ENCODE measurements around the gene NKX1-2. TPM values are rescaled to one million over a fixed set of nuclear protein-coding genes. Genes with fewer than 3 reads are reported as not detected.
A peak's percentile ranks its signal among the peaks of the same experiment; 100 is the strongest.

Gene NKX1-2
- total RNA-seq, 2 donors from 2014 or later, result not detected

DNA sequence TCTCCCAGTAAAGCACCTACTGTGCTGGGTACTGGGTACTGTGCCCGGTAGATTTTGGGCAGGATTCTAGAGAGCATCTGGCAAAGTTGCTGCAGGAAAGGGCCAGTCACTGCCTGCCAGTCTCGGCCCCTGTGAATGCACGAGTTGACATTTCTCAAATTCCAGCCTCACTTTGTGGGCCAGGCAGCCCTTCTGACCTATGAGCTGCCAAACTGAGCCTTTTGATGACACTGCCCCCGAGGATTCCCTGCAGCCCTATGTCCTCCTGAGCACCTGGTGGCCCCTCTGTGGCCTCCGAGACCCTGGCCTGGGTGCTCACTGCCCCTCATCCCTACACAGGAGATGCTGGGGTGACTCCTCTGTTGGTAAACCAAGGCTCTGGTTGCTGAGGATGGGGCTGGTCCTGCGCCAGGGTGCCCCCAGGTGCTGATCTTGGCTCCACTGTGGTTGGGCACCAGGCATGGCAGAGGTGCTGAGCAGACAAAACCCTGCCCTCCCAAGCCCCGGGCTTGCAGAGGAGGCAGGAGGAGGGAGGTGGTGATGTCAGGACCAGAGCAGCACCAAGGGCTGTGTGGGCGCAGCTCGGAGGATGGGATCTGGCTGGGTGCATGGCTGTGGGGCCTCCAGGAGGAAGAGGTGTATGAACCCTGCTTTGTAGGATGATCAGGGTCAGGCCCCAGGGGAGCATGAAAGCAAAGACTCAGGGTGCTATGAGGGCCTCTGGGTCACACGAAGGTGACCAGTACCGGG lies 28.0 kb upstream of the NKX1-2 start:
- intact Hi-C loops (cut with DNase I), result no loop called here
- ATAC-seq (no peak), DNase-seq (no peak)

DNA sequence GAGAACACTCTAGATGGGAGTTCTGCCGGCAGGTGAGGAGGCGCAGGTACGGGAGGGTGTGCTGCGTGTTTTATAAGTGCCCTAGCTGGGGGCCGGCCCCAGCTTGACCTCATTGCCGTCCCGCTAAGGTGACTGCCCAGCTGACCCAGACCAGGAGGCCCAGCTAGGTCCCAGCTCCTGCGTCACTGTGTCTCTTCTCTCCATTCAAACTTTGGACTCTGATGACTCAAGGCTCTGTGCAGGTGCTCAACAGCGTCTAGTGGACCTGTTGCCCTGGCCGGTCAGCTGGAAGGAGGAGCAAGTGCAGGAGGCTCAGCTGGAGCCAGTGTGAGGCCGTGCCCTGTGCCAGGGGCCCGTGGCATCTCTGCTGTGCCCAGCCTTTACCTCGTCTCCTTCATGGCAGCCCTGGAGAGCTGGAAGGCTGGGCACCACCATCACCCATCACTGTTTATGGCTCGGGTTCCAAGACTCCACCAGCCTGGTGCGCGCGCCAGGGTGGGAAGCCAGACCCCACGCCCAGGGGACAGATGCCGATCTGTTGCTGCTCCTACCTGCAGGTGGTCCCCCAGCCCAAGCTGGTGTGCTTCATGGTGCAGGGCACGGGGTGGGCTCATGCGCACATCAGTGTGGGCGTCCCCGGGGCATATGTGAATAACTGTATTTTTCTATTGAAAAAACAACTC lies 26.3 kb upstream of the NKX1-2 start:
- no peak for DNase-seq
- intact Hi-C loops (cut with DNase I), result no loop called here

DNA sequence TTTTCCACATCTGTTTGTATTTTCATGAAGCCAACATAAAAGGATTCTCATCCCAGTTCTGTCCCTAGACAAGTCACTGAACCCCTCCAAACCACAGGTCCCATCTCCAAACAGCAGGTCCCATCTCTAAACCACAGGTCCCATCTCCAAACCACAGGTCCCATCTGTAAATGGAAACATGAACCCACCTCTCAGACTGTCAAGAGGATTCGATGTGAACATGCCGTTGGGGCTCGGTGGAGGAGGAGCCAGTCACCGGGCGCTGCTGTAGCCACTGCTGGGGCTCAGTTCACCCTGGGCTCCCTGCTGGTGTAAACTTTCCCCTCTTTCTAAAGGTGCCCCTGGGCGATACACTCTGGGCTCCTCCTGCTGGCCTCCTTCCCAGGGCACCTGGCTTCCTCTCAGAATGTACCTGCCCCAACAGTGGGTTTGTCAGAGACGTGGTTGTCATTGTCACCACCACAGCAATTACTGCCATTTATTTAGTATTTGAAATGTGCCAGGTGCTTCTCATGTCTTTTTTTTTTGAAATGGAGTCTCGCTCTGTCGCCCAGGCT lies 24.8 kb upstream of the NKX1-2 start:
- intact Hi-C loops (cut with DNase I), result no loop called here
- DNase-seq, result no peak
- no peak for ATAC-seq

More for the DNA sequence above, 26.3 kb upstream of the NKX1-2 start:
- no peak for ATAC-seq

DNA sequence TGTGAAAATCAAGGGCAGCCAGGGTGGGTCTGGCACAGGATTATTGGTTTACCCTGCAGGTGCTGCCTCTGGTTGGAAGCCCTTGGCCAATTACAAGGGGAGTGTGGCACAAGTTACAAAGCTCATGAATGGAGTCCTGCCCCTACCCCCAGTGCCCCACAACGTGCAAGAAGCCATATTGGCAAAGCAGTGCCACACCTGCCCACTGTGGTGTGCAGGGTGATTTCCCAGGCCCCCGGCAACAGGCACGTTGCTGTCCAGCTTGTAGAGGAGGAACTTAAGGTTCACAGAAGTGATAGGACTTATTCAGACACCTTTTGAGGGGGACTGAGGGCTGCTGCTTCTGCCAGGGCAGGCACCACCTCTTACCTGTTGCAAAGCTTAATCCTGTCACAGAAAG lies 23.2 kb upstream of the NKX1-2 start:
- DNase-seq (no peak), ATAC-seq (no peak)
- intact Hi-C loops (cut with DNase I), result no loop called here

DNA sequence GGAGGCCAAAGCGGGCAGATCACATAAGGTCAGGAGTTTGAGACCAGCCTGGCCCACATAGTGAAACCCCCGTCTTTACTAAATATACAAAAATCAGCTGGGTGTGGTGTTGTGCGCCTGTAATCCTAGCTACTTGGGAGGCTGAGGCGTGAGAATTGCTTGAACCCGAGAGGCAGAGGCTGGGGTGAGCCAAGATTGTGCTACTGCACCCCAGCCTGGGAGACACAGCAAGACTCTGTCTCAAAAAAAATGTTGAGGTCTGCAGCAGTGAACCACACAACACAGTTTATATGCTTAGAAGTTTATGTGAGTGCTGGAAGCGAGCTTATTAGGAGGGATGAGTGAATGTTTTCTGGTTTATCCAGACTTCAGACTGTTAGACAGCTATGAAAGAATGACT lies 22.2 kb upstream of the NKX1-2 start:
- DNase-seq (no peak), ATAC-seq (no peak)
- intact Hi-C loops (cut with DNase I), result no loop called here

DNA sequence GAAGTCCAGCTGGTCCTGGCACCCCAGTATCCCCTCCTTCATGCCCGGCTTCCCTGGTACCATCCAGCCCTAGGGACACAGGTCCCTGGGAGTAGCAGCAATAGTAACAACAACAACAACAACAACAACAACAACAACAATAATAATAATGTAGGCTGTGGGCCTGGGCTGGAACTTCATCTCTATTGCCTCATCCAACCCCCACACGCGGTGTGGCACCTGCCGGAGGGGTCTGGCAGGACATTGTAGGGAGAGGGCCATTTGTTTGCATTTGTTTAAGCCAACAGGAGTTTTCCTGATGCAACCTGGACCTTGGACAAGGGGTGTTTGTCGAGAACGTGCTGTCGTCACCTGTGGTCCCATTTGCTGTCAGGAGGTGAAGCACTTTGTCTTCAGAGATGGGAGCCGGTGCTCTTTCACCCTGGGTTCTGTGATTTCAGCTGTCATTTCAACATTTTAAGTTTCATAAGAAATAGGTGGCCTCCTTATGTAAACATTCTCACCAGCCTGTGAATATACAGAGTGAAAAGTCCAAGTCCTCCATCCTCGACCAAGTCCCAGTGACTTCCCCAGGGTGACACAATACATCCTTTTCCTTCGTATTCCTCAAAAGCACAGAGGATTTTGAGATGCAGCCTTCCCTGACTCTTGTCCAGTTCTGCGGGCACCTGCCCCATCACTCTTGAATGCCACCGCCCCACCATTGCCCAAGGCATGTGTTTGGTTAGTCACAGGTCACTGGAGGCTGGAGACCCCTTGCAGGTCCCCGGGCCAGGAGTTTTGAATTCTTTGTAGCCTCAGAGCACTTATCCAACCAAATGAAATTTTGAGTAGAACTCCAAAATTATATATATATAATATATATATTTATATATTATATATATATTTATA lies 21.0 kb upstream of the NKX1-2 start:
- intact Hi-C loops (cut with DNase I), result no loop called here
- no peak for DNase-seq
- no peak for ATAC-seq

DNA sequence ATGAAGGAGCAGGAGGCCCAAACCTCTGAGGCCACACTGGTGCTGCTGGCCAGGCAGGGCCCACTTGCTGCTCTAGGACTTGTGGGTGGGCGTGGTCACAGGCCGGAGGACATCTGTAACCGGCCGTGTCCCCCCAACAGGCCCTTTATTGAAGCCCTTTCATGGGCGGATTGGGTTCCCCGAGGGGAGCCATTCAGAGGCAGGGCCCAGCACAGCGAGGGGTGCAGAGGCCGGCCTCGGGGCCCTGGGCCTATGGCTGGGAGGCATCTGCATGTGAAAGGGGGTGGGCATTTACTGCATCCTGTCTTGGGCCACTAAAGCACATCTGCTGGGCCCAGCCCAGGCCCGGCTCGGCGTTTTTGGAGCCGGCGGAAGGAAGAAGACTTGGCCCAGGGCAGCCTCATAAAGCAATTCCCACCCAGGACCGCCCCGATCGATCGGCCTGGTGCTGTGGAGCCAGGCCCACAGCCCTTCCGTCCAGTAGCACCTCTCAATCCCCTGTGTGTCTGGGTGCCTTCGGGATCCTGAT lies 20.2 kb upstream of the NKX1-2 start:
- intact Hi-C loops (cut with DNase I), result no loop called here
- ATAC-seq, result no peak
- DNase-seq, result no peak

DNA sequence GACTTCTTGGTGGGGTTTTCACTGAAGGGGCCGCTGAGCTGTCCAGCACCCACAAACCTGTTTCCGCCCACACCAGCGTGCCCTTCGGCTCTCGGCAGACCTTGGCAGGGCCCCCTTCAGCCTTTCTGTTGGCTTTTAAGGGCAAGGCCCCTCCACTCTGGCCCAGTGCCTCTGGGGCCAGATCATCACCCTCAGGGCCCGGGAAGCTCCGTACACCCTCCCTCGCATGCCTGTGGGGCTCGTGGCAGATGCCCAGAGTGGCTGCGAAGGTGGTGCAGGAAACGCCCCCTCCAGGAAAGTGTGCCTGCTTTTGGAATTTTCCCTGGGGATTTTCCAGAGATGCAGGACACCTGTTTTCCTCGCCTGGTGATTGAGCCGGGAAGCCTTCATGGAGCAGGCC lies 18.8 kb upstream of the NKX1-2 start:
- DNase-seq (no peak), ATAC-seq (no peak)
- intact Hi-C loops (cut with DNase I), result no loop called here

DNA sequence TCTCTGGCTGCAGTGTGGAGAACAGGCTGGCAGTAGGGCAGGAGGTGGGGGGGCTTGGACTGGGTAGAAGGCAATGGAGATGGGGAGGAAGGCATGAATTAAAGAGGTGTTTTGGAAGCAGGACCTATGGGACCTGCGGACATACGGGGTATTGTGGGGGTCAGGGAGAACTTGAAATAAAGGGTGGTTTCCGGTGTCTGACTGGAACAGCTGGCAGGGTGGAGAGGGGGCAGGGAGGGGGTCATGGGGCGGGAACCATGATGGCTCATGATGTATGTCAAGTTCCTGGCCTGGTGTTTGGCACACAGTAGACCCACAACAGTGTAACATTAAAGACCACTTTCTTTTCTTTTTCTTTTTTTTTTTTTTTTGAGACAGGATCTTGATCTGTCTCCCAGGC lies 17.3 kb upstream of the NKX1-2 start:
- intact Hi-C loops (cut with DNase I), result no loop called here
- ATAC-seq (no peak), DNase-seq (no peak)

DNA sequence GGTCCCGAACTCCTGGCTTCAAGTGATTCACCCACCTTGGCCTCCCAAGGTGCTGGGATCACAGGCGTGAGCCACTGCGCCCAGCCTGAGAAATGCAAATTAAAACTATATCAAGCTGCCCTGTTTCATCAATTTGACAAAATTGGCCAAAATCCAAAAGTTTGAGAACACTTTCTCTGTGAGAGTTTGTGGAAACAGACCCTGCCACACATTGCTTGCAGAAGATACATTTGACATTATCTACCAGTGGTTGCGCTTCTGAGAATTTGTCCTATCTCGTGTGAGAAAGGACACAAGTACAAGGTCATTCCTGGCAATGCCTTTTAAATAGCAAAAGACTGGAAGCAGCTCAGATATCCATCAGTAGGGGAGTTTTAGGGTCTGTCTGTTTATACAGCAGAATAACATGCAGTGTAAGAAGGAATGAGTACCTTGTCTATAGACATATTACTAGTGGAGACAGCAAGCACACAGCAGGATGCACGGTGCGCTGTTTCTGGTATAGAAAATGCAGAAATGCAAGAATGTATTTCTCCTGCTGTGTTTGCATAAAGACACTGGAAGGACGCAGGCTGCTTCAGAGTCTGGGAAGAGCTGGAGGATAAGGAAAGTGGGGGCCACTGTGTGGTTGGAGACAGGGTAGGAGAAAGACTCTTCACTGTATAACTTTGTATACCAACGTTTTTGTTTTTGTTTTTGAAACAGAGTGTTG lies 16.1 kb upstream of the NKX1-2 start:
- no peak for DNase-seq
- intact Hi-C loops (cut with DNase I), result no loop called here
- ATAC-seq, result no peak

DNA sequence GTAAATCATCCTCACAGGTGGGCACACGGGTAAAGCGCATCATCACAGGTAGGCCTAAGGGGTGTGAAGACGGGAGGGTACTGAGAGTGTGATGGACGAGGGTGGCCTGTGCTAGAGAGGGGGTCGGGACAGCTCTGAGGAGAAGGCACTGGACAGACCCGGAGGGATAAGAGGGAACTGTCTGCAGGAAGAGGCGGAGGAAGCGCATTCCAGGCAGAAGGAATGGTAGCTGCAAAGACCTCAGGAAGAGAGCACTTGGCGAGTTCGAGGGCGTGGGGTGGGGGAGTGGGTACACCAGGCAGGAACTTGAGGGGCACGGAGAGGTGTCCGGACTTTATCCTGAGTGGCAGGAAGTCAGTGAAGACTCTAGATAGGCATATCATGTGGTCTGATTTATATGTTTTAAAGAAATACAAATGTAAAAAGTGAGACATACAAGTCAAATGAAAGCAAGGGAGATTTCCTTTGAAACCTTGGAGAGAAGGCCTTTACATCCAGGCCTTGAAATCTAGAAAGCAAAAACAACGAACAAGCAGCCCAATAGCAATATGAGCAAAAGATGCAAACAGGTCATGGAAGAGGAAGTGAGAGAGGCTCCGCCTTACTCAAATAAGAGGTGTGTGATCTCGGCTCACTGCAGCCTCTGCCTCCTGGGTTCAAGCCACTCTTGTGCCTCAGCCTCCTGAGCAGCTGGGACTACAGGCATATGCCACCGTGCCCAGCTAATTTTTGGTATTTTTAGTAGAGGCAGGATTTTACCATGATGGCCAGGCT lies 15.4 kb upstream of the NKX1-2 start:
- intact Hi-C loops (cut with DNase I), result no loop called here
- DNase-seq (no peak), ATAC-seq (no peak)

DNA sequence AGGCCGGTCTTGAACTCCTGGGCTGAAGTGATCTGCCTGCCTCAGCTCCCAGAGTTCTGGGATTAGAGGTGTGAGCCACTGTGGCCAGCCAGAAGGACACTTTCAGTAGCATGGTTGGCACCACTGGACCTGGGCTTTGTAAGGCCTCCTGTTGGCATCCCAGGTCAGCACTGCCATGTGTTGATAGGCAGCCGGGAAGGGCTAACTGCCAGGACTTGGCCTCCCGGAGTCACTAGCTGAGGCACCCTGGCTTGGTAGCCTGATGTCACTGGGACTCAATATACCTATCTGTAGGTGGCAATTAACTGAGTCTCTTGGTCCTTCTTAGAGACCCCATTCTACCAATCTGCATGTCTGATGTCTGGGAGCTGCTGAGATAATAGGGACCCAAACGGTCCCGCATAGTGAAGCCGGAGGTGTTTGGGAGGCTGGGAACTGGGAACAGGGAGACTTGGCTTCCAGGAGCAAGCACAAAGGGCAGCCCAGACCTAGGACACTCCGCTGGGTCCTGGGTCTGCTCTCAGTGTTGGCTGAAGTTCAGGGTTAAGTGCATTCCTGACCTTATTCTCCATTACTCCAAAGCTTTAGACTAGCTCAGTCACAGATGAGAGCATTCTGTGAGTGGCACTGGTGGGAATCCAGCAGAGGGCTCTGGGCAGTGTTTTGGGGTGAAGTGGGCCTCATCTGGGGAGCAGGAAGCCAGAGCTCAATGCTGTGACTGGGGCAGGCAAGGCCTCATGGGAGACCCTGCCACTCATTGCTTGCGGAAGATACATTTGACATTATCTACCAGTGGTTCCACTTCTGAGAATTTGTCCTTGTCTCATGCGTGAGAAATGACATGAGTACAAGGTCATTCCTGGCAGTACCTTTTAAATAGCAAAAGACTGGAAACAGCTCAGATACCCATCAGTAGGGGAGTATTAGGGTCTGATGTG lies 14.5 kb upstream of the NKX1-2 start:
- no peak for DNase-seq
- intact Hi-C loops (cut with DNase I), result no loop called here
- no peak for ATAC-seq

DNA sequence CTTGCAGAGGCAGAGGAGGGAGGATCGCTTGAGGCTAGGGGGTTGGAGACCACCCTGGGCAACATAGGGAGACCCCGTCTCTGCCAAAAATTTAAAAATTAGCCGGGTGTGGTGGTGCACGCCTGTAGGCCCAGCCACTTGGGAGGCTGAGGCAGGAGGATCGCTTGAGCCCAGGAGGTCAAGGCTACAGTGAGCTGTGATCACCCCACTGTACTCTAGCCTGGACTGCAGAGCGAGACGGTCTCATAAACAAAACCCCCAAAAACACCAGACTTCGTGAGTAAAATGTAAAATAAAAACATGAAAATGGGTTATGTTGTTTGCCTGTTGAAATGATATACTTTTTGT lies 12.5 kb upstream of the NKX1-2 start:
- intact Hi-C loops (cut with DNase I), result no loop called here
- no peak for ATAC-seq
- DNase-seq, result no peak

DNA sequence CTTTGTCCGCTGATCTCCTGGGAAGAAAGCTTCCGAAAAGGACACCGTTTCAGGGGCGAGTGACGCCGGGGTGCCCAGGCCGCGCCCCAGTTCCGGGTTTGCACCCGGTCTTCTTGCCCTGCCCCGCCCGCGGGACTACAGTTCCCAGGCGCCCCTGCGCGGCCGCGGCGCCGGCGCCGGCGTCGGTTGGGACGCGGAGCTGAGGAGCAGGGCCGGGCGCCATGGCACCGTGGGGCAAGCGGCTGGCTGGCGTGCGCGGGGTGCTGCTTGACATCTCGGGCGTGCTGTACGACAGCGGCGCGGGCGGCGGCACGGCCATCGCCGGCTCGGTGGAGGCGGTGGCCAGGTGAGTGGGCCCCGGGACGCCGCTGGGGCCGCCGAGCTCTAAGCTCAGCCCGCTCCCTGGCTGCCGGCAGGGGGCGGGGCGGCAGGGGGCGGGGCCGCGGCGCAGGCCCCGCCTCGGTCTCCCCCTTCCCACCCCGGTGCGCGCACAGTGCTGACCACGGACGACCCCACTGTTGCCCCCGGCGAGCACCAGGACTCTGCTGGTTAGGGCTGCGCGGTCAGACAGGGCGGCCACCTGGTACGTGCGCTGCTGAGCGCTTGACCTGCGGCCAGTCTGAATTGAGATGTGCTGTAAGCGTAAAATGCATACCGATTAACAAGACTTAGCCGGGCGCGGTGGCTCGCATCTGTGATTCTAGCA lies 12.0 kb upstream of the NKX1-2 start, which contains the start of gene LHPP:
Gene LHPP (plus strand): TSS at position 182 of the 706 bp plus-strand sequence. CDS start 40 bp downstream, at position 222.
- DNase-seq (peak; percentile 90), ATAC-seq (peak; percentile 98 to 99)
- intact Hi-C loops (cut with DNase I), result no loop called here

DNA sequence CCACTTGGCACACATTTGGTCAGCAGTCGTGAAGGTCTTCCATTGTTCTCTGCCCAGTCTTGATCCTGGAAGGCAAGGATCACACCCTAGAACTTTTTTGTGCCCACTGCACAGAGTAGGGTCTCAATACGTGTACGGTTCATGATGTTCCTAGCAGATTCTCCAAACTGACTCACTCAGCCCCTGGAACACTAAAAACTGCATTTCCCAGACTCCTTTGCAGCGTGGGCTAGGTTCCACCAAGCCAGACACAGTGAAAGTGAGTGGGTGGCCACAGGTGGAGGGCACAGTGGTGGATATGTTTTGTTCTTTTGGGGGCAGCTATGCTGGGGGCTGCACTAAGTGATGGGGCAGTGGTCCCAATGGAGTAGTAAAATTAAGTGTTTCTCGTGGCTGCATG lies 10.3 kb upstream of the NKX1-2 start:
- intact Hi-C loops (cut with DNase I), result no loop called here
- no peak for DNase-seq
- ATAC-seq, result no peak

DNA sequence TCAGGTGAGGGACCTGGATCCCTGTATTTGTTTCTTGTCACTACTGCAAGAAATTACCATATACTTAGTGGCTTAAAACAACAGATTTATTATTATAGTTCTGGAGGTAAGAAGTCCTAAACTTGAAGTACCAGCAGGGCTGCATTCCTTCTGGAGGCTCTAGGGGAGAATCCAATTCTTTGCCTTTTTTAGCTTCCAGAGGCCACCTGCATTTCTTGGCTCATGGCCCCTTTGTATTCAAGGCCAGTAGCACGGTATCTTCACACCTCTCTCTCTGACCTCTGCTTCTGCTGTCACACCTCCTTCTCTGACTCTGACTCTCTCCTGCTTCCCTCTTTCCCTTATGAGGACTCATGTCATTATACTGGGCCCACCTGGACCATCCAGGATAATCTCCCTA lies 9.6 kb upstream of the NKX1-2 start:
- intact Hi-C loops (cut with DNase I), result no loop called here
- DNase-seq, result no peak

DNA sequence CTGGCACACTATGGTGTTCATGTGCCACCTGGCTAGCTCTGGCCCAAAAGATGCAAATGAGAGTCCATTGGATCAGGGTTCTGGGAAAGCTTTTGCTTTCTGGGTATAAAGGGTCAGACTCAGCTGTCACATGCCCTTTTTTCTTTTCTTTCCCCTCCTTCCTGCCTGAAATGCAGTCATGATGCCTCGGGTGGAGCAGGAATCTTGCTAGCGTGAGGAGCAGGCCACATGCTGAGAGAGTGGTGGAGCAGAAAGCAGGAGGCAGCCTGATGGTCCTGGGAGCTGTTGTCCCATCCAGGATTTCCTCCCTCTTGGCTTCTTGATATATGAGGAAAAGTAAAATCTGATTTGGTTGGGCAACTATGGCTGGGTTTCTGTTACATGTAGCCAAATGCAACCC lies 9.1 kb upstream of the NKX1-2 start:
- intact Hi-C loops (cut with DNase I), result no loop called here
- DNase-seq, result no peak
- ATAC-seq, result no peak

More for the DNA sequence above, 9.6 kb upstream of the NKX1-2 start:
- no peak for ATAC-seq

Data from left cardiac atrium (tissue), 4 donors.